Spleen (tissue), 7 donors: Measurements from ENCODE around the gene C3orf20.

ENCODE experiments used
- POLR2AphosphoS5 ChIP-seq, 3 donors: sonication (generic); formaldehyde crosslinking; IDR thresholded peaks; one replicate each; pipeline ENCODE4 v1.5.1; 2017; ENCODE audit warnings: antibody characterized with exemption in 3 of 3
- TF ChIP-seq, protein P1 (sequence below), 11 experiments: fragments of 200-600 bp in 7 of 11; fragments of 450-650 bp in 4 of 11; sonication (generic) in 4 of 11; IDR thresholded peaks in 8 of 11; conservative IDR thresholded peaks in 3 of 11; 1 replicate in 7 of 11; 2 replicates in 4 of 11; pipeline versions ENCODE4 v1.4.0 to v1.8.0; 2016 to 2021; ENCODE audit warnings: antibody characterized with exemption in 11 of 11, inconsistent platforms in 4 of 11, mild to moderate bottlenecking in 1 of 11
- donor health status: DM: no; HTN: no; CAD: no; lungs with moderate emphysema.
- donor health status: DM: no; HTN: no; CAD: no.
- donor health status: DM: no; HTN: no; CAD: no.

DNA sequence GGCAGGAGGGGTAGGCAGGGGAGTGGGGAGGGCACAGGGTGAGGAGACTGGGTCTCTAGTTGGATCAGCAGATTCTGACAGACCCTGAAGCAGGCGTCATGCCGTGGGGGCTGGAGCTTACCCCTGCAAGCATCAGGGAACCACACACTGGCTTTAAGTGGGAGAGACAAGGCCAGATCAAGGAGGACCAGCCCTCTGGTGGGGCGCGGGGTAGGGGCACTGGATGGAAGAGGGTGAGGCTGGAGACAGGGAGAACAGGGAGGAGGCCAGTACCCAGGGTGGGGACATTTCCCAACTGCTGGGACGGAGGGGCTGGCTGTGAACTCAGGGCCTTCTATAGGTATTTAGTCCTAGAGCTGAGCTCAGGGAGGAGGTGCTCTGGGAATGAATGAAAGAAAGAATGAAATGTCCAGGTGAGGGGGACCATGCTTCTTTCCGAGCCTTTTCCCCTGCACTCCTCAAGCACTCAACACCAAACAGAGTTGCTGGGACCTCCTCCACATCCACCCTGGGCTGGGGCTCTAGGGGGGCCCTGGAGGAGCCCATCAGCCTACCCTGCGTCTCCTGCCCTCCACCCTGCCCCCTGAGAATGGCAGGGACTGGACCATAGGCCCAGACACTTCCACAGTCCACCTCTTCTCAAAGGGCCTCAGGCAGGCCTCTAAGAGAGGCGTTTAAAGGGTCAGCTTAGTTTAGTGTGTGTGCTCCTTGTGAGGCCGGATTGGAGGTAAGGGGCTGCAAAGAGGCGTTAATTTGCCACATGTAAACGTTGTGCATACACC, 94.8 kb downstream of the C3orf20 start:
- no peak for TF ChIP-seq POLR2AphosphoS5 (IDR thresholded peaks at IDR 0.05)
- TF ChIP-seq, protein P1, sequence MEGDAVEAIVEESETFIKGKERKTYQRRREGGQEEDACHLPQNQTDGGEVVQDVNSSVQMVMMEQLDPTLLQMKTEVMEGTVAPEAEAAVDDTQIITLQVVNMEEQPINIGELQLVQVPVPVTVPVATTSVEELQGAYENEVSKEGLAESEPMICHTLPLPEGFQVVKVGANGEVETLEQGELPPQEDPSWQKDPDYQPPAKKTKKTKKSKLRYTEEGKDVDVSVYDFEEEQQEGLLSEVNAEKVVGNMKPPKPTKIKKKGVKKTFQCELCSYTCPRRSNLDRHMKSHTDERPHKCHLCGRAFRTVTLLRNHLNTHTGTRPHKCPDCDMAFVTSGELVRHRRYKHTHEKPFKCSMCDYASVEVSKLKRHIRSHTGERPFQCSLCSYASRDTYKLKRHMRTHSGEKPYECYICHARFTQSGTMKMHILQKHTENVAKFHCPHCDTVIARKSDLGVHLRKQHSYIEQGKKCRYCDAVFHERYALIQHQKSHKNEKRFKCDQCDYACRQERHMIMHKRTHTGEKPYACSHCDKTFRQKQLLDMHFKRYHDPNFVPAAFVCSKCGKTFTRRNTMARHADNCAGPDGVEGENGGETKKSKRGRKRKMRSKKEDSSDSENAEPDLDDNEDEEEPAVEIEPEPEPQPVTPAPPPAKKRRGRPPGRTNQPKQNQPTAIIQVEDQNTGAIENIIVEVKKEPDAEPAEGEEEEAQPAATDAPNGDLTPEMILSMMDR (IDR thresholded peaks at IDR 0.05 in 8 of 11, conservative IDR thresholded peaks at IDR 0.05 in 3 of 11), result no peak
